ENCODE data around the gene ARF4.
A peak's percentile ranks its signal among the peaks of the same experiment; 100 is the strongest.
"Not testable (repeated sequence)": the region's sequence is repeated elsewhere in the genome, so short reads cannot be mapped to it uniquely, and the experiment has no call there.

Gene ARF4

GRCh38 chr3:57597127-57597923 is at the start of gene ARF4:
Gene ARF4 (minus strand): TSS chr3:57597344. CDS start chr3:57597140, 204 bp downstream.
- FAIRE-seq (peak; percentile 91), DNase-seq (ENCODE audit: low spot score) (peak; percentile 99)

- FAIRE-seq (no peak), DNase-seq (ENCODE audit: low spot score) (no peak)
Observed at GRCh38 chr3:57646723-57647122, 49.6 kb upstream of the ARF4 start.

- FAIRE-seq (no peak), DNase-seq (ENCODE audit: low spot score) (no peak)
Observed at GRCh38 chr3:57644740-57645139, 47.6 kb upstream of the ARF4 start.

DNA sequence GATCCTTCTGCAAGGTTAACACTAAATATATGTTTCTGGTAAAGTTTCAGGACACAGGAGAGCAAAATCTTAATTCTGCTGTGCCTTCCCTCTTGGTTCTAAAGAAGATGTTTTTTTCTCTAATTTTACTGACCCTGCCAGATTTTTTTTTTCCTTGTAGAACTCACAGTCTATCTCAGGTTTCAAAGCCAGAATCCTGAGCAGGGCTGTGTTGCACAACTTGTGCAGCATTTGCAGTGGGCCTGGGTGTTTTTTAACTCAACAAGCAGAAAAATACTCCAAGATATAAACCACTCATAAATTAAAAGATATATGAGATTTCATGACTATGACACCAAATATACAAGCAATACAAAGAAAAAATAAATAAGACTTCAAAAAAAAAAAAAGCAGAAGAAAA is 40.2 kb upstream of the ARF4 start:
- no peak for DNase-seq (ENCODE audit: low spot score)

DNA sequence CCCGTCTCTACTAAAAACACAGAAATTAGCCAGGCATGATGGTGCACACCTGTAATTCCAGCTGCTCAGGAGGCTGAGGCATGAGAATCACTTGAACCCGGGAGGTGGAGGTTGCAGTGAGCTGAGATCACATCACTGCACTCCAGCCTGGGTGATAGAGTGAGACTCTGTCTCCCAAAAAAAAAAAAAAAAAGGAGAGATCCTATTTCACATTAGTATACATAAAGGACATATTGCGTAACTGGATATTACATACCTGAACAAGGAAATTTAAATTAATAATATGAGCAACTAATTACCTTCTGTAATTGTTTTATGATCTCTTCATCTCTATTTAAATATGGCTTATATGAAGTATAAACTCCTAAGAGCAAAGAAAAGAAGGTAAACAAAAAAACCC is 37.1 kb upstream of the ARF4 start:
- FAIRE-seq, result not testable (repeated sequence)

More for the DNA sequence above, 40.2 kb upstream of the ARF4 start:
- FAIRE-seq, result no peak

GRCh38 chr3:57627976-57628375 is 30.8 kb upstream of the ARF4 start:
- DNase-seq (ENCODE audit: low spot score) (no peak), FAIRE-seq (no peak)

More for the DNA sequence above, 37.1 kb upstream of the ARF4 start:
- not testable (repeated sequence) for DNase-seq (ENCODE audit: low spot score)

DNA sequence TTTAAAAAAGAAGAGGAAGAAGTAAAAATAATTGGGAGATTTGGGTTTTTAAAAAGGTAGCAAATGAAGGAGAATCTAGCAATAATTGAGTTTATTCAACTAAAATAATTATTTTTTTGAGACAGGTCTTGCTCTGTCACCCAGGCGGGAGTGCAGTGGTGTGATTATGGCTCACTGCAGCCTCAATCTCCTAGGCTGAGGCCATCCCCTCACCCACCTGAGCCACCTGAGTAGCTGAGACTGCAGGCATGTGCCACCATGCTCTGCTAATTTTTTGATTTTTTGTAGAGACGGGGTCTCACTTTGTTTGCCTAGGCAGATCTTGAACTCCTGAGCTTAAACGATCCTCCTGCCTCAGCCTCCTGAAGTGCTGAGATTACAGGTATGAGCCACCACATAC is 27.7 kb upstream of the ARF4 start:
- DNase-seq (ENCODE audit: low spot score), result no peak
- no peak for FAIRE-seq

- FAIRE-seq (no peak), DNase-seq (ENCODE audit: low spot score) (no peak)
Observed at GRCh38 chr3:57622362-57622761, 25.2 kb upstream of the ARF4 start.

DNA sequence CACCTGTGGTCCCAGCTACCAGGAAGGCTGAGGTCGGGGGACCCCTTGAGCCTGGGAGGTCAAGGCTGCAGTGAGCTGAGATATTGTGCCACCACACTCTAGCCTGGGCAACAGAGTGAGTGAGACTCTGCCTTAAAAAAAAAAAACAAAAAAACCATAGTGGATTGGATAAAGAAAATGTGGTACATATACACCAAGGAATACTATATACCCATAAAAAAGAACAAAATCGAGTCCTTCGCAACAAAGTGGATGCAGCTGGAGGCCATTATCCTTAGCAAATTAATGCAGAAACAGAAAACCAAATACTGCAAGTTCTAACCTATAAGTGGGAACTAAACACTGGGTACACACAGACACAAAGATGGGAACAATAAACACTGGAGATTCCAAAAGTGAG is 20.6 kb upstream of the ARF4 start:
- no peak for FAIRE-seq
- no peak for DNase-seq (ENCODE audit: low spot score)

- DNase-seq (ENCODE audit: low spot score) (no peak), FAIRE-seq (no peak)
Observed at GRCh38 chr3:57616233-57616632, 19.1 kb upstream of the ARF4 start.

DNA sequence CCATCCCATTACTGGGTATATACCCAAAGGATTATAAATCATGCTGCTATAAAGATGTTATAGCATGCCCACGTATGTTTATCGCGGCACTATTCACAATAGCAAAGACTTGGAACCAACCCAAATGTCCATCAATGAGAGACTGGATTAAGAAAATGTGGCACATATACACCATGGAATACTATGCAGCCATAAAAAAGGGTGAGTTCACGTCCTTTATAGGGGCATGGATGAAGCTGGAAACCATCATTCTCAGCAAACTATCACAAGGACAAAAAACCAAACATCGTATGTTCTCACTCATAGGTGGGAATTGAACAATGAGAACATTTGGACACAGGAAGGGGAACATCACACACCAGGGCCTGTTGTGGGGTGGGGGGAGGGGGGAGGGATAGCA is 14.7 kb upstream of the ARF4 start:
- DNase-seq (ENCODE audit: low spot score); FAIRE-seq: not testable (repeated sequence)

- FAIRE-seq (no peak), DNase-seq (ENCODE audit: low spot score) (no peak)
Observed at GRCh38 chr3:57605683-57606082, 8.5 kb upstream of the ARF4 start.

GRCh38 chr3:57604971-57605370 is 7.8 kb upstream of the ARF4 start:
- DNase-seq (ENCODE audit: low spot score), result no peak
- no peak for FAIRE-seq

GRCh38 chr3:57600195-57600594 is 3.1 kb upstream of the ARF4 start:
- FAIRE-seq, result no peak
- DNase-seq (ENCODE audit: low spot score), result no peak

GRCh38 chr3:57598765-57599360 is 1.7 kb upstream of the ARF4 start:
- DNase-seq (ENCODE audit: low spot score), result no peak
- no peak for FAIRE-seq

DNA sequence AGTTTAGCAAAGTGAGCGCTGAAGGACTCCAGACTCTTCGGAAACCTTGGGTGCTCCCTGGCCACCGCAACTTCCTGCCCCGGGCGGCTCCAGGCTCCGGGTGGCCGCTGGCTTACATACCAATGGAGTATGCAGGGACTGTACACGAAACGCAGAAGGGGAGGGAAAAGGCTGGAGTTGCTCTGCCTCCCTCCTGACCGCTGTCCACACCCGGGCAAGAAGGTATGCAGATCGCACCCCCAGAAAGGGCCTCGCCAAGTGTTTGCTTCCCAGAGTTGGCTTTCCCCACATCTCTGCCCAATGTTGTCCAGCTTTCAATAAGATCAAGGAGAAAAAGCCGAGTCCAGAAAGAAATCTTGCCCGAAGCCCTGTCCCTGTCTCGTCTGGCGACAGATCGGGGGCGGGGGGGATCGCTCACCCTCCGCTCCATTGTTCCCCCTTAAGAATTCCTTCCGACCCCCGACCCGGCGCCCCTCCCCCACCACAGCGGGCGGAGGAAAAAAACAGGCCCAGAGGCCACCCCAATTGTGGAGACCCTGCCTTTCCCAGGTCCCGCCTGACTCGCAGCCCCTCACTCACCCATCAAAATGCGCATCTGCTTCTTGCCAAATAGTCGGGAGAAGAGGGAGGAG is 533 bp downstream of the ARF4 start:
- peak; percentile 75 for DNase-seq (ENCODE audit: low spot score)
- FAIRE-seq, result no peak

DNA sequence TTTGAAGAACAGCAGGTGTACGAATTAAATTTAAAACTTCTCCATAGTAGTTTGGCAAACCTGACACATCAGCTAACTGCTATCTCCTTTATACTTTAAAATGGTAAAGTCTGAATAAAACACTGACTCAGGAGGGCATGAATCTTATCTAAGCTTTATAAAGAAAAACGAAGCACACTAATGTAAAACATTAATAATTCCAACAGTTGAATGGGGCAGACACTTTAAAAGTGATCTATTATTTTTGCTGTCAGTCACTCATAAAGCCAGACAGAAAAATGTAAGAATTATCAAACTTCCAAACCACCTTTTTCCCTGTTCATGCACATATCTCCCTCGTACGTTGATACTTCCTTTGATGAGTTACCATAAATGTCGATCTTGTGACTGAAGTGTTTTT is 2.6 kb downstream of the ARF4 start:
- DNase-seq (ENCODE audit: low spot score) (no peak), FAIRE-seq (no peak)

- FAIRE-seq, result no peak
Observed at GRCh38 chr3:57594144-57594543, 3.0 kb downstream of the ARF4 start.

DNA sequence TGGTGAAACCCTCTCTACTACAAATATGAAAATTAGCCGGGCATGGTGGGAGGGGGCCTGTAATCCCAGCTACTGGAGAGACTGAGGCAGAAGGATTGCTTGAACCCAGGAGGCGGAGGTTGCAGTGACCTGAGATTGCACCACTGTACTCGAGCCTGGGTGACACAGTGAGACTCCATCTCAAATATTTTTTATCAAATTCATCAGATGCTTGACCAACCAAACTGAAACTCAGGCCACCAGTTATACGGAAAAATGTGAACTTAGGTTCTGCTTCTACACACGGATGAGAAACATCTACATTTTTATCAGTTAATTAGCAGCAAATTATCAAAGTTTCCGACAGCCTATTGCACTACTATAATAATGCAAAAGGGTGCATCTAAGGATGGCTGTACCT is 4.8 kb downstream of the ARF4 start:
- DNase-seq (ENCODE audit: low spot score) (no peak), FAIRE-seq (no peak)

More at GRCh38 chr3:57594144-57594543, 3.0 kb downstream of the ARF4 start:
- no peak for DNase-seq (ENCODE audit: low spot score)

DNA sequence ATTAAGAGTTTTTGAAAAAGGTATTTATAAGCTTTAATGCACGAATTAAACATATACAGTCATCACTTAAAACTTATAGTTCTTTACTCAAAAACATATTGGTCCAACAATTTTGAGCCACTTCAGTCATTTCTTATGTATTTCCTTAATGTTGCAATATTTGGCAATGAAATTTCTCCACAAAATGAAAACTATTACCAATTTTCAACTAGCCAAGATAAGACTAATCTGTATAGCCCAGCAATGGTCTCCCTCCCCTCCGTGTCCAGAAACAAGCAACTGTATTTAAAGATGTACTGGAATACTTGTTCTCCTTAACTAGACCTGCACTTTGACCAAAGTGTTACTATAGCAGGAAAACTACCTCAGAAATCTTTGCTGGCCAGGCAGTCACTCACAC is 9.2 kb downstream of the ARF4 start:
- DNase-seq (ENCODE audit: low spot score) (no peak), FAIRE-seq (no peak)

- DNase-seq (ENCODE audit: low spot score), result no peak
- no peak for FAIRE-seq
Observed at GRCh38 chr3:57586778-57587177, 10.4 kb downstream of the ARF4 start.

- DNase-seq (ENCODE audit: low spot score) (no peak), FAIRE-seq (no peak)
Observed at GRCh38 chr3:57583544-57583943, 13.6 kb downstream of the ARF4 start.
